GM23338 (cell line): ENCODE results near the gene TAOK3.

Source experiments
- CTCF ChIP-seq, 2 experiments: fragments of 200-600 bp in 1 of 2; sonication (generic) in 1 of 2; conservative IDR thresholded peaks; 2 replicates each; pipeline versions ENCODE4 v1.5.1 to v1.6.1; 2016 to 2017; ENCODE audit warnings: antibody characterized with exemption in 2 of 2, low read depth in 2 of 2, mild to moderate bottlenecking in 2 of 2, moderate library complexity in 1 of 2
- POLR2AphosphoS5 ChIP-seq: IDR thresholded peaks from 2 replicates; pipeline ENCODE4 v1.6.1; 2016; ENCODE audit warnings: antibody characterized with exemption, low read depth
- REST ChIP-seq: IDR thresholded peaks from one replicate; pipeline ENCODE4 v1.6.1; 2018; ENCODE audit warnings: antibody characterized with exemption; ENCODE audit not compliant: unreplicated experiment

- TF ChIP-seq CTCF (conservative IDR thresholded peaks at IDR 0.05; ENCODE audit: low read depth in 2 of 2), result no peak
- no peak for TF ChIP-seq REST
- TF ChIP-seq POLR2AphosphoS5, result no peak
Measured at GRCh38 chr12:118288174-118288573, 84.5 kb downstream of the TAOK3 start.
